ENCODE measurements around the gene SPATA25.
"Not testable (repeated sequence)": the region's sequence is repeated elsewhere in the genome, so short reads cannot be mapped to it uniquely, and the experiment has no call there.

Gene SPATA25

GRCh38 chr20:45892828-45893500 lies 5.5 kb upstream of the SPATA25 start:
- DNase-seq, result no peak

- peak; percentile 59 to 63 (median 63) for DNase-seq
Observed at GRCh38 chr20:45892049-45892825, 4.8 kb upstream of the SPATA25 start.

- DNase-seq, result peak; percentile 77 to 88 (median 85)
Observed at GRCh38 chr20:45890985-45891983, 3.9 kb upstream of the SPATA25 start, which contains the start of the genes CTSA and NEURL2. TSS of gene CTSA (plus strand) at chr20:45891335. CDS start at chr20:45891569, 234 bp downstream. TSS of gene NEURL2 (minus strand) at chr20:45891208. CDS start at chr20:45890991, 217 bp downstream.

GRCh38 chr20:45890077-45890984 lies 2.9 kb upstream of the SPATA25 start:
- DNase-seq, result peak; percentile 80 to 87 (median 83)

- DNase-seq, result no peak
Observed at GRCh38 chr20:45888681-45889080, 1.3 kb upstream of the SPATA25 start.

- no peak for DNase-seq
Observed at GRCh38 chr20:45886590-45887345, 654 bp downstream of the SPATA25 start.

- DNase-seq, result no peak
Observed at GRCh38 chr20:45883100-45883469, 4.3 kb downstream of the SPATA25 start.

- no peak for DNase-seq
Observed at GRCh38 chr20:45882469-45883099, 4.8 kb downstream of the SPATA25 start.

- peak; percentile 99 to 100 (median 99) for DNase-seq
Observed at GRCh38 chr20:45880988-45881788, 6.2 kb downstream of the SPATA25 start, which contains the start of gene ZSWIM1. TSS of gene ZSWIM1 (plus strand) at chr20:45881227. CDS start at chr20:45882593, 1,366 bp downstream.

- no peak for DNase-seq
Observed at GRCh38 chr20:45878076-45878761, 9.2 kb downstream of the SPATA25 start.

- no peak for DNase-seq
Observed at GRCh38 chr20:45874576-45874975, 12.8 kb downstream of the SPATA25 start.

GRCh38 chr20:45874104-45874481 lies 13.3 kb downstream of the SPATA25 start:
- DNase-seq, result not testable (repeated sequence)

GRCh38 chr20:45873409-45874103 lies 13.9 kb downstream of the SPATA25 start:
- DNase-seq, result no peak

- DNase-seq, result no peak
Observed at GRCh38 chr20:45872626-45873025, 14.8 kb downstream of the SPATA25 start.

- DNase-seq, result no peak
Observed at GRCh38 chr20:45867819-45868176, 19.6 kb downstream of the SPATA25 start.

GRCh38 chr20:45867136-45867818 lies 20.1 kb downstream of the SPATA25 start:
- DNase-seq, result no peak

- DNase-seq, result no peak
Observed at GRCh38 chr20:45866454-45866853, 21.0 kb downstream of the SPATA25 start.

Data from suppressor macrophage treated with lipopolysaccharide for 1 hour (primary cell).